B cell (primary cell): Measurements from ENCODE around the gene RNU11.

Experiments used
- CTCF ChIP-seq: fragments of 200-600 bp; IDR thresholded peaks from one replicate; pipeline ENCODE4 v1.8.0; 2022; ENCODE audit warnings: antibody characterized with exemption, mild to moderate bottlenecking
- EZH2 ChIP-seq: IDR thresholded peaks from 2 replicates; pipeline ENCODE4 v1.6.1; 2012; ENCODE audit warnings: borderline replicate concordance, low read depth, mild to moderate bottlenecking, moderate library complexity, low read length; ENCODE audit not compliant: insufficient read depth, poor library complexity, severe bottlenecking

GRCh38 chr1:28648474-28649198 lies at the start of gene RNU11:
- TF ChIP-seq CTCF, result no peak
- TF ChIP-seq EZH2, result no peak
